Lower lobe of right lung (tissue), 2 donors: ENCODE measurements around the gene IGLL5. TPM values are rescaled to one million over a fixed set of nuclear protein-coding genes. Genes with fewer than 3 reads are reported as not detected.

Experiments used
- ATAC-seq, 2 donors: fragments of 200-7000 bp; cut with Tn5 transposase; one replicate each; pipeline ENCODE4 v1.9.1; 2020 to 2022; ENCODE audit warnings: mild to moderate bottlenecking in 2 of 2, moderate library complexity in 2 of 2
- DNase-seq: peaks from one replicate; pipeline ENCODE4 v3.0.0-alpha.2; 2020
- H3K27ac ChIP-seq: fragments of 200-600 bp; one replicate; pipeline ENCODE4 v1.8.0; 2022
- H3K27me3 ChIP-seq: fragments of 200-600 bp; one replicate; pipeline ENCODE4 v1.8.0; 2022; ENCODE audit warnings: low read depth
- H3K36me3 ChIP-seq: fragments of 200-600 bp; one replicate; pipeline ENCODE4 v1.8.0; 2022; ENCODE audit warnings: mild to moderate bottlenecking
- H3K4me1 ChIP-seq: fragments of 200-600 bp; one replicate; pipeline ENCODE4 v1.8.0; 2022
- H3K4me3 ChIP-seq: fragments of 200-600 bp; one replicate; pipeline ENCODE4 v1.8.0; 2022; ENCODE audit warnings: mild to moderate bottlenecking
- H3K9me3 ChIP-seq: fragments of 200-600 bp; one replicate; pipeline ENCODE4 v1.8.0; 2022
- CTCF ChIP-seq: fragments of 200-600 bp; IDR thresholded peaks from one replicate; pipeline ENCODE4 v1.8.0; 2022; ENCODE audit warnings: antibody characterized with exemption, mild to moderate bottlenecking
- intact Hi-C: fragments of 100-400 bp; cut with DNase I; formaldehyde crosslinking; loops from one replicate; pipeline ENCODE4 v1.11.0; 2022
- total RNA-seq: library from RNA; stranded (reverse); fragmentation: NEBNext Ultra II Directional; extraction: Animal tissue kit (Norgen Biotek cat#: 25700); gene quantifications from one replicate; pipeline ENCODE4 v1.2.1, GENCODE V29; 2021
- donor health status: DM: no; HTN: yes; CAD: no; lungs with severe emphysema.

IGLL5 gene
- total RNA-seq, 1 donor from 2014 or later: 11.1 TPM

GRCh38 chr22:22936915-22937656 lies 49.5 kb downstream of the IGLL5 start:
- no peak overlapping the region for H3K4me3 ChIP-seq
- TF ChIP-seq CTCF: no peak
- intact Hi-C loops: no loop called here
- H3K27me3 ChIP-seq: no peaks in the 10 kb centered on the region
- ATAC-seq (no peak), DNase-seq (no peak)
- H3K9me3 ChIP-seq: no peaks in the 10 kb centered on the region
- no peaks in the 10 kb centered on the region for H3K36me3 ChIP-seq
- no peak overlapping the region for H3K27ac ChIP-seq
- no peaks in the 10 kb centered on the region for H3K4me1 ChIP-seq

GRCh38 chr22:22937894-22938480 lies 50.4 kb downstream of the IGLL5 start:
- no peak overlapping the region for H3K27ac ChIP-seq
- intact Hi-C loops: no loop called here
- no peaks in the 10 kb centered on the region for H3K36me3 ChIP-seq
- DNase-seq: no peak
- no peaks in the 10 kb centered on the region for H3K9me3 ChIP-seq
- H3K27me3 ChIP-seq: peaks cover 1% of the 10 kb centered on the region
- H3K4me1 ChIP-seq: no peaks in the 10 kb centered on the region
- no peak overlapping the region for H3K4me3 ChIP-seq
- no peak for ATAC-seq
- TF ChIP-seq CTCF: no peak

- no peaks in the 10 kb centered on the region for H3K36me3 ChIP-seq
- no peak overlapping the region for H3K4me3 ChIP-seq
- no peaks in the 10 kb centered on the region for H3K9me3 ChIP-seq
- no peaks in the 10 kb centered on the region for H3K4me1 ChIP-seq
- intact Hi-C loops: no loop called here
- peak; percentile 14 for DNase-seq
- no peak for ATAC-seq
- H3K27ac ChIP-seq: no peak overlapping the region
- H3K27me3 ChIP-seq: peaks cover 5% of the 10 kb centered on the region
- no peak for TF ChIP-seq CTCF
Measured at GRCh38 chr22:22938672-22939587, 51.3 kb downstream of the IGLL5 start.

GRCh38 chr22:22939588-22940368 lies 52.2 kb downstream of the IGLL5 start:
- DNase-seq (peak; percentile 23), ATAC-seq (no peak)
- TF ChIP-seq CTCF: no peak
- H3K27ac ChIP-seq: no peak overlapping the region
- intact Hi-C loops: no loop called here
- no peaks in the 10 kb centered on the region for H3K9me3 ChIP-seq
- no peaks in the 10 kb centered on the region for H3K4me1 ChIP-seq
- peaks cover 5% of the 10 kb centered on the region for H3K27me3 ChIP-seq
- H3K36me3 ChIP-seq: no peaks in the 10 kb centered on the region
- no peak overlapping the region for H3K4me3 ChIP-seq

GRCh38 chr22:22940961-22941605 lies 53.5 kb downstream of the IGLL5 start:
- intact Hi-C loops: no loop called here
- no peaks in the 10 kb centered on the region for H3K36me3 ChIP-seq
- H3K27me3 ChIP-seq: peaks cover 5% of the 10 kb centered on the region
- no peaks in the 10 kb centered on the region for H3K4me1 ChIP-seq
- no peak overlapping the region for H3K27ac ChIP-seq
- DNase-seq: no peak
- no peak for ATAC-seq
- TF ChIP-seq CTCF: no peak
- no peak overlapping the region for H3K4me3 ChIP-seq
- no peaks in the 10 kb centered on the region for H3K9me3 ChIP-seq
